MG63 (cell line): ENCODE measurements around the gene WNT1. TPM values are rescaled to one million over a fixed set of nuclear protein-coding genes. Genes with fewer than 3 reads are reported as not detected.

ENCODE experiments used
- DNase-seq: peaks from one replicate; pipeline ENCODE4 v3.0.0-alpha.2; 2020
- H3K27me3 ChIP-seq: fragments of 250-450 bp; sonication (Bioruptor Pico); 2 replicates; pipeline ENCODE4 v1.5.1; 2020; ENCODE audit warnings: mild to moderate bottlenecking, moderate library complexity
- H3K36me3 ChIP-seq: fragments of 250-450 bp; sonication (Bioruptor Pico); 2 replicates; pipeline ENCODE4 v1.5.1; 2020; ENCODE audit warnings: mild to moderate bottlenecking, moderate library complexity
- H3K4me3 ChIP-seq: fragments of 250-450 bp; sonication (Bioruptor Pico); 2 replicates; pipeline ENCODE4 v1.5.1; 2020; ENCODE audit warnings: mild to moderate bottlenecking, moderate library complexity
- H3K9me3 ChIP-seq: fragments of 250-450 bp; sonication (Bioruptor Pico); 2 replicates; pipeline ENCODE4 v1.5.1; 2020; ENCODE audit warnings: mild to moderate bottlenecking, moderate library complexity
- total RNA-seq: library from RNA; depleted of rRNA; stranded (reverse); fragments of >200 nt; shearing (Covaris generic); gene quantifications from 2 replicates; pipeline ENCODE4 v1.2.3, GENCODE V29; 2014; ENCODE audit warnings: low replicate concordance

The WNT1 gene
- total RNA-seq, 1 experiment from 2014 or later, result not detected

- peaks cover 30% of the 10 kb centered on the region for H3K36me3 ChIP-seq
- H3K4me3 ChIP-seq, result no peak overlapping the region
- DNase-seq, result no peak
- no peaks in the 10 kb centered on the region for H3K9me3 ChIP-seq
- H3K27me3 ChIP-seq, result no peaks in the 10 kb centered on the region
These were observed 35.3 kb downstream of the WNT1 start for GRCh38 chr12:49013428-49013827.

GRCh38 chr12:49014547-49014946, 36.4 kb downstream of the WNT1 start:
- H3K27me3 ChIP-seq, result no peaks in the 10 kb centered on the region
- H3K36me3 ChIP-seq, result peaks cover 29% of the 10 kb centered on the region
- no peak for DNase-seq
- H3K4me3 ChIP-seq, result no peak overlapping the region
- no peaks in the 10 kb centered on the region for H3K9me3 ChIP-seq

DNA sequence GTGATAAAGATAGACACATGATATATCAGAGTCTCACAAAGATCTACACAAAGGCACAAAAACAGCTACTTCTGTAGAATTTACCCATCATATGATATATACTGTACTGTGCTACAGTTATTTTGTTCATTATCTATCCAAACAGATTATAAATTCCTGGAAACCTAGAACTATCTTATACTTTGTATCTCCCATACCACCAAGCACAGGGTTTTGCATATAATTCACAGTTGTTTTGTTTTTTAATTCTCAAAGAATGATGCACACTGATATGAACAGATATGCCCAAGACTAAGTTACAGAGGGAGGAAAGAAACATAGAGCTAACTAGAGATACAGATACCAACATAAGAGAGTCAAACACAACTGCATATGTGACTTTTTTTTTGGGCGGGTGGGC, 37.1 kb downstream of the WNT1 start:
- Histone ChIP-seq H3K9me3 (no peaks in the 10 kb centered on the region), H3K36me3 (peaks cover 25% of the 10 kb centered on the region), H3K27me3 (no peaks in the 10 kb centered on the region), H3K4me3 (no peak overlapping the region)
- no peak for DNase-seq

GRCh38 chr12:49017891-49018260, 39.8 kb downstream of the WNT1 start:
- Histone ChIP-seq H3K27me3 (no peaks in the 10 kb centered on the region), H3K4me3 (peak overlapping the region; percentile 88), H3K9me3 (no peaks in the 10 kb centered on the region), H3K36me3 (peaks cover 19% of the 10 kb centered on the region)
- peak; percentile 50 for DNase-seq

DNA sequence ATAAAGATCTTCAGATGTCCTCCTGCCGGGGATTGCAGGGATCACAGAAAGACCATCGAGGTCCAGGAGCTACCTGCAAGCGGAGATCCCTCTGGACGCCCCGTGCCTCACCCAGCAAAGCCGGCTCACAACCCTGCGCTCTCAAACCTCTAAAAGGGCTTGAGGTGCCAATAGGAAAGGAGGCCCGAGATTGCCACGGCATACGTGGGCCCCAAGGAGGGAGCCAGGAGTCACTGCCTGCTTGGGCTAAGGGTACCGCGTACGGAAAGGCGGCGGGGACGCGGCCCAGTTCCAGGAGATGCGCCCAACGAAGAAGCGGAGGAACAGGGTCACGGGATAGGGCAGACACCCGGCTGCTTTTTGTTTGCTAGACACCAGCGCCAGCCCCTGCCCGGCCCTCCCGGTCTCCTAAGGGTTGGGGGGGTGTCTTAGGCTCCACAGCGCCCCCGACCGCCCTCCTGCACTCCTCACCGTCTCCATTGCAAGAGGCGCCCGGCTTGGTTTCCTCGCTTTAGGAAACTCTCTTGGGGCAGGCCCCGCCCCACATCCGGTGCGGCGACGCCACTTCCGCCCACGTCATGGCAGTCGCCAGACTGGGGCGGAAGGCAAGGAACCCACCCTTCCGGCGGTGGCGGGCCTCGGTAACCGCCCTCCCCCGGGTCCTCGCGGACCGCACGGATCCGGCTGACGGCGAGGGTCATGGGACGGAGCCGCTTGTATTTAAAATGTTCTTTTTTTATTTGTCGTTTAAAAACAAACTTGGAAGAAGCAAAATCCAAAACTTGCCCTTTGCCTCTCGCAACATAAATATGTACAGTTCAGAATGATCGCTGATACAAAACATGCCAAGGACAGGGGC, 40.4 kb downstream of the WNT1 start, which contains the start of gene PRKAG1:
TSS of gene PRKAG1 (minus strand) at position 516 of the 859 bp plus-strand sequence. CDS start at position 480, 36 bp downstream.
- H3K36me3 ChIP-seq, result peaks cover 24% of the 10 kb centered on the region
- H3K27me3 ChIP-seq, result no peaks in the 10 kb centered on the region
- DNase-seq, result peak; percentile 95
- peak within 1 kb of the TSS; percentile 88 for H3K4me3 ChIP-seq
- H3K9me3 ChIP-seq, result no peaks in the 10 kb centered on the region

- no peaks in the 10 kb centered on the region for H3K9me3 ChIP-seq
- H3K4me3 ChIP-seq, result peak overlapping the region; percentile 88
- no peaks in the 10 kb centered on the region for H3K27me3 ChIP-seq
- no peak for DNase-seq
- H3K36me3 ChIP-seq, result peaks cover 27% of the 10 kb centered on the region
These were observed 41.0 kb downstream of the WNT1 start for GRCh38 chr12:49019120-49019430.

DNA sequence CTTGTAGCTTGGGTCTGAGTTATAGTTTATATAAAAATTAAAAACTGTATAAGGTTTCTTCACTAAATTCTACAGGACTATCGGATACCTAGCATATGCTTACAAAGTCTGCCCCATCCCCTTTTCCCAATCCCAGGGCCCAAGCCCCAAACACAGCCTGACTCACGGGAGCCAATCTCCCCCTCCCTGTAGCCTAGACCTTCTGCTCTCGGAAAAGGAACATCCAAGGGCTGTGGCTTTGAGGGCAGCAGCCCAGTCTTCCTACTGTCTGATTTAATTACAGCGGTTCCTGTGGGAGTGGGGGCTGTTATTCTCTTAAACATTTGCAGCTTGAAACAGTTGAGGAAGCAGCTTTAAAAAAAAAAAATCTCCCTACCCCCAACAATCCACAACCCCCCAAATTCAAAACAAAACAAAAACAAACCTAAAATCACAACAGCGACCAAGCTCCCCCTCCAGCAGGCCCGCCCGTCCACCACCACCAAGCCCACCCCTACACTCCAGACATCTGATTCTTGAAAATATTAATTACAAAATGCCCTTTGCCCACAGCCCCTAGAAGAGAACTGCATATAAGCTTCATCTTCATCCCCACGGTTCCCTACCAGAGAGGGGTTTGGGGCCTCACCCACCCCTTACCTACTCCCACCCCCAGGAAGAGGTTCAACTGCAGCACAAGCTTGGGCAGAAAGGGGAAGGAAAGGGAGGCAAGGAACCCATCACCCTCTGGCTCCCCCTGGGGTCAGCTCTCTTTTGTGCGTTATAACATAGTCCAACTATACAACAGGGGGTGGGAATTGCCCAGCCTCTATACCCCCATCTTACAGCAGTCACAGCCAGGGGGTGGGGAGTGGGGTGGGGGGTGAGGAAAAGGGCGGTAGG, 41.6 kb downstream of the WNT1 start:
- DNase-seq, result peak; percentile 37
- no peaks in the 10 kb centered on the region for H3K9me3 ChIP-seq
- H3K27me3 ChIP-seq, result no peaks in the 10 kb centered on the region
- no peak overlapping the region for H3K4me3 ChIP-seq
- peaks cover 30% of the 10 kb centered on the region for H3K36me3 ChIP-seq

DNA sequence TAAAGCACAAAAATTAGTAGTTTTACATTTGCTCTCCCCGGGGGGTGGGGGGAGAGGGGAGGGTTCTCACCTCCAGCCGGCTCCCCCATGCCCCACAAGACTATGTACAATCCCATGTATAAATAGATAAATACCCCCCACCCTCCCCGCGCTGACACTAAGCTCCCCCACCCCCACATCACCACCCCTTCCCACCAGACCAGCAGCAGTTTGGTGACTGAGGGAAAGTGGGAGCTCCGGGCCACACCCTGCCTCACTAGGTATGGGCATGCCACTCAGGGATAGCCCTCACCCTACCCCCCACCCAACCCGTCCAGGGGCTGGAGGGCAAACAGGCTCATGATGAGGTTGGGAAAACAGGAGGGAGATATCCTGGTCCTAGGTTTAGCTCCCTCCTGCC, 42.3 kb downstream of the WNT1 start:
- DNase-seq, result no peak
- Histone ChIP-seq H3K9me3 (no peaks in the 10 kb centered on the region), H3K27me3 (no peaks in the 10 kb centered on the region), H3K4me3 (no peak overlapping the region), H3K36me3 (peaks cover 37% of the 10 kb centered on the region)

GRCh38 chr12:49021292-49021915, 43.3 kb downstream of the WNT1 start:
- H3K4me3 ChIP-seq, result no peak overlapping the region
- no peaks in the 10 kb centered on the region for H3K9me3 ChIP-seq
- no peak for DNase-seq
- H3K36me3 ChIP-seq, result peaks cover 43% of the 10 kb centered on the region
- no peaks in the 10 kb centered on the region for H3K27me3 ChIP-seq

DNA sequence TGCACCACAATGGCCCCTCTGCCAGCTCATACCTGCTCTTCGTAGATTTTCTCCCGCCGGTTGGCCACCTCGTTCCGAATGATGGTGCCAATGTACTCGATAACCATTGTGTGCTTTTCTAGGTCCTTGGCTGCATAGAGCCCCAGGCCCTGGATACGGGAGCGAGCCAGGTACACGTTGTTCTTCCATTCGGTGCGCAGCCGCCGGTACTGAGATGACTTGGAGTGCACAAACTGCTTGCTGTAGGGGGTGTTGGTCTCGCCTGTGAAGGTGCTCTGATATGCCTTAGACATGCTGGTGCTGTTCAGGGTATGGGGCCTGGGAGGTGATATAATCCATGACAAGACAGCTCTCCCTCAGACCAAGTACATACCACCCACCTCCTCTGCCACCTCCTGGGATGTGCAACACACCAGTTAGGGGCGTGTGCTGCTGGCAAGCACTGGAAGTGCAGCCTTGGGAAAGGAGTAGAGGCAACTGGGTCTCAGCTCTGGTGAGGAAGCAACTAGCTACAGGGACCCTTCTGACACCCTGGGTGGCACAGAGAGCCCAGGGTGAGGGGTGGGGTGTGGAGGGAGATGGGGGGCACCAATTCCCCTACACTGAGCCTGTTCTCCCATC, 44.5 kb downstream of the WNT1 start:
- peaks cover 41% of the 10 kb centered on the region for H3K36me3 ChIP-seq
- DNase-seq, result no peak

DNA sequence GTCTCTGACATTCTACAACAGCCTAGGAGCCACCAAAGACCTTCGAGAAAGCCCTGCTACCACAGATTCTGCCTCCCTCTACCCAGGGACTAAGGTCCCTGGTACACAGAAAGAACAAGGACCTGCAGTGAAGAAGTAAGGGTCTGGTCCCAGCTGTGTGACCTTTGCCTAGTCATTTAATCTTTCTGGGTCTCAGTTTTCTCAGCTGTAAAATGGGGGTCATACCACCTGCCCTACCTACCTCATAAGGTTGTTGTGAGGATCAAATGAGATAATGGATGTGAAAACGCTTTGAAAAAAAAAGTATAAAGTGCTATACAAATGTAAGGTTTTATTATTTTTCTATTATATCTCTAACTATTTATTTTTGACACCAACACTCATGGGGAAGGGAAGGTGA, 45.7 kb downstream of the WNT1 start:
- DNase-seq, result no peak
- H3K4me3 ChIP-seq, result no peak overlapping the region
- H3K9me3 ChIP-seq, result no peaks in the 10 kb centered on the region
- H3K27me3 ChIP-seq, result no peaks in the 10 kb centered on the region
- H3K36me3 ChIP-seq, result peaks cover 53% of the 10 kb centered on the region

More for the DNA sequence above, 44.5 kb downstream of the WNT1 start:
- H3K9me3 ChIP-seq, result no peaks in the 10 kb centered on the region
- H3K27me3 ChIP-seq, result no peaks in the 10 kb centered on the region
- H3K4me3 ChIP-seq, result no peak overlapping the region

DNA sequence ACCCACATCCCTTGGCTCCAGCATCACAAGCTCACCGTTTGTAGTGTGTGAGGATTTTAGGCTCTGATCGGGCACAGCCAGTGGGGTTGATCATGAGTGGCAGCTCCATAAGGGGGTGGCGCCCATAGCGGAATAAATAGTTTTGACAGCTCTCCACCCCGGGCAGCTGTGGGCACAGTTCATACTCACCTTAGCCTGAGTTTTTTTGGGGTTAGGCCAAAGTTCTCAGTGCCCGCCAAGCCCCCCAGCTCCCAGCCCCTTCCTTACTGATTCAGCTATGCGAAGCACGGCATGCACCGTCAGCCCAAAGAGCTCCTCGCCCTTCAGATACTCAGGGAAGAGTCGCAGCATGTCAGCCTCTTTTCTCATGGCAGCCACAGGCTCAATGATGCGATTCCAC, 46.4 kb downstream of the WNT1 start:
- Histone ChIP-seq H3K36me3 (peaks cover 57% of the 10 kb centered on the region), H3K27me3 (no peaks in the 10 kb centered on the region), H3K9me3 (no peaks in the 10 kb centered on the region), H3K4me3 (no peak overlapping the region)
- no peak for DNase-seq

- Histone ChIP-seq H3K4me3 (no peak overlapping the region), H3K9me3 (no peaks in the 10 kb centered on the region), H3K27me3 (no peaks in the 10 kb centered on the region), H3K36me3 (peaks cover 64% of the 10 kb centered on the region)
- no peak for DNase-seq
These were observed 47.3 kb downstream of the WNT1 start for GRCh38 chr12:49025463-49025862.

DNA sequence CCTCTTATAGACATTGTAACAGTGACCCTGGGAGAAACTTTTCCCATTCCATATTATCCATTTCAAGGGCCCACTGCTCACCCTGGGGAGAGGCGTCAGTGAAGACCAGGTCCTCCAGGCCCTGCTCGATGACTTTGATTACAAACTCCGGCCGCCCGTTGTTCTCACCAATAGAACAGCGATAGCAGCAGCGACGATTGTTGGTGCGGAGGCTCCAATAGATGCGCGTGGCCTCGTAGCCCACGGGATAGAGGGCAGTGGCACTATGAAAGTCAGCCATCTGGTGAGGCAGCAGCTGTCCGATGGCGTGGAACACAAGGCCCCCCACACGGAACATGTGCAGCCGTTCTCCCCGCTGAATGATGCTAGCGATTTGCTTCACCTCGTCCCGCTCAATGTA, 48.0 kb downstream of the WNT1 start:
- Histone ChIP-seq H3K36me3 (peaks cover 68% of the 10 kb centered on the region), H3K27me3 (no peaks in the 10 kb centered on the region), H3K9me3 (no peaks in the 10 kb centered on the region), H3K4me3 (no peak overlapping the region)
- DNase-seq, result no peak

DNA sequence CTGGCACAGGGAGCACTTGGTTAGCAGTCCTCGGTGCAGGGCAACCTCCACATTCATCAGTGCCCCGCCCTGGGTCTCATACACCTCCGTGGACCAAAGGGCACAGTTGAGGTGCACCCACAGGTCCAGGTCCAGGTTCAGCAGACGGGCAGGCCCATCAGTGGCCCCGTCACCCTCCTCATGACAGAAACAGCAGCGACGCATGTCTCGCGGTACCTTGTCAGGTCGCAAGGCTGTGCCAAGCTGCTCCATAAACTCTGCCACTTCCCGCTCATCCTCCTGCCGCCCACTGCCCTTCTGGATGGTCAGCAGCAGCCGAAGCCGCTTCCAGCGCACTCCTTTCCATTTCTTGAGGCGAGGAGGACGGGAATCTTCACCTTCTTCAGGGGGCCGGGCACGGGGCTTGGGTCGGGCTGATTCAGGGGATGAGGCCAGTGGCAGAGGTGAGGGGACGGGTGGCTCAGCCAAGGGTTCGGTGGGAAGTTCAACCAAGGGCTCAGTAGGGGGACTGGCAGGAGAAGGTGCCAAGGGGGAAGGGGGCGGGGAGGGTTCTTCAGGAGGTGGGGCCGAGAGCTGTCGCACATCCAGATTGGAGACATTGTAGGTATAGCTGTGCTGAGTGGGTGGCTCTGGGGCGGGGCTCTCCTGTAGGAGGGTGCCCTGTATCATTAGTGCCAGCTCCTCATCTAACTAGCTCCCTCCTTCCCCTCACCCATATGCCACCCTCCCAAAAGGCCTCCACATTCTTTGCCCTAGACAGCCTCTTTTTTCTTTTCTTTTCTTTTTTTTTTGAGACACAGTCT, 48.8 kb downstream of the WNT1 start:
- no peak overlapping the region for H3K4me3 ChIP-seq
- no peaks in the 10 kb centered on the region for H3K27me3 ChIP-seq
- peaks cover 70% of the 10 kb centered on the region for H3K36me3 ChIP-seq
- no peaks in the 10 kb centered on the region for H3K9me3 ChIP-seq
- DNase-seq, result no peak
